ENCODE measurements around the gene SPATS1.

GRCh38 chr6:44377971-44378370 is 35.5 kb downstream of the SPATS1 start:
- TF ChIP-seq CTCF (IDR thresholded peaks at IDR 0.05) (no peak), POLR2A (IDR thresholded peaks at IDR 0.05) (no peak)

Measured in heart left ventricle (tissue), 13 donors.